Mucosa of descending colon (tissue), 3 donors: ENCODE results near the gene DSG1. TPM values are rescaled to one million over a fixed set of nuclear protein-coding genes. Genes with fewer than 3 reads are reported as not detected.
"Not testable (repeated sequence)": the region's sequence is repeated elsewhere in the genome, so short reads cannot be mapped to it uniquely, and the experiment has no call there.

Experiments used
- ATAC-seq: fragments of 200-7000 bp; cut with Tn5 transposase; one replicate; pipeline ENCODE4 v1.9.1; 2020; ENCODE audit warnings: mild to moderate bottlenecking, moderate library complexity
- DNase-seq, 3 donors: peaks; one replicate each; pipeline ENCODE4 v3.0.0-alpha.2; 2020
- H3K36me3 ChIP-seq: fragments of 200-600 bp; one replicate; pipeline ENCODE4 v1.8.0; 2021; ENCODE audit warnings: low read depth, mild to moderate bottlenecking
- H3K4me1 ChIP-seq: fragments of 200-600 bp; one replicate; pipeline ENCODE4 v1.8.0; 2021; ENCODE audit warnings: low read depth, mild to moderate bottlenecking
- H3K4me3 ChIP-seq: fragments of 200-600 bp; one replicate; pipeline ENCODE4 v1.8.0; 2021; ENCODE audit warnings: mild to moderate bottlenecking
- H3K9me3 ChIP-seq: fragments of 200-600 bp; one replicate; pipeline ENCODE4 v1.8.0; 2021; ENCODE audit warnings: mild to moderate bottlenecking
- CTCF ChIP-seq: fragments of 200-600 bp; IDR thresholded peaks from one replicate; pipeline ENCODE4 v1.8.0; 2022; ENCODE audit warnings: antibody characterized with exemption, mild to moderate bottlenecking
- intact Hi-C, 2 donors: fragments of 100-400 bp; cut with DNase I in 1 of 2; cut with micrococcal nuclease in 1 of 2; formaldehyde crosslinking; loops; one replicate each; pipeline versions ENCODE4 v1.11.0 to v1.11.1; 2022; cut with DNase I, micrococcal nuclease
- total RNA-seq, 3 donors: library from RNA; stranded (reverse); fragmentation: NEBNext Ultra II Directional in 2 of 3; extraction: Animal tissue kit (Norgen Biotek cat#: 25700) in 2 of 3; gene quantifications; one replicate each; pipeline versions ENCODE4 v1.2.1 to v1.2.4, GENCODE V29; 2021 to 2023
- donor health status: DM: no; HTN: no; CAD: no; lungs with moderate emphysema.
- donor health status: DM: no; HTN: no; CAD: no.
- donor health status: DM: no; HTN: yes; CAD: no.

The DSG1 gene
- total RNA-seq, 3 donors from 2014 or later = not detected

- ATAC-seq = no peak
- H3K36me3 ChIP-seq = no peaks in the 10 kb centered on the region
- H3K9me3 ChIP-seq = no peaks in the 10 kb centered on the region
- TF ChIP-seq CTCF = no peak
- DNase-seq = no peak
- H3K4me3 ChIP-seq = no peak overlapping the region
- H3K4me1 ChIP-seq = no peaks in the 10 kb centered on the region
- intact Hi-C loops = no loop called here
Observed at GRCh38 chr18:31309115-31309514, 8.8 kb upstream of the DSG1 start.

GRCh38 chr18:31316974-31317373 is 986 bp upstream of the DSG1 start:
- Histone ChIP-seq H3K4me1 (no peaks in the 10 kb centered on the region), H3K4me3 (no peak overlapping the region), H3K9me3 (no peaks in the 10 kb centered on the region), H3K36me3 (no peaks in the 10 kb centered on the region)
- intact Hi-C loops = no loop called here
- TF ChIP-seq CTCF = no peak
- ATAC-seq (no peak), DNase-seq (no peak)

GRCh38 chr18:31321719-31322118 is 3.8 kb downstream of the DSG1 start:
- ATAC-seq (no peak), DNase-seq (no peak)
- Histone ChIP-seq H3K4me3 (no peak overlapping the region), H3K36me3 (no peaks in the 10 kb centered on the region), H3K4me1 (no peaks in the 10 kb centered on the region), H3K9me3 (no peaks in the 10 kb centered on the region)
- intact Hi-C loops = no loop called here
- no peak for TF ChIP-seq CTCF

- no peaks in the 10 kb centered on the region for H3K9me3 ChIP-seq
- H3K4me3 ChIP-seq = no peak overlapping the region
- ATAC-seq (no peak), DNase-seq (no peak)
- no peaks in the 10 kb centered on the region for H3K4me1 ChIP-seq
- H3K36me3 ChIP-seq = no peaks in the 10 kb centered on the region
- TF ChIP-seq CTCF = no peak
- intact Hi-C loops = no loop called here
Observed at GRCh38 chr18:31325051-31325450, 7.1 kb downstream of the DSG1 start.

GRCh38 chr18:31329787-31330438 is 12.0 kb downstream of the DSG1 start:
- no peak for ATAC-seq
- no peak overlapping the region for H3K4me3 ChIP-seq
- DNase-seq = no peak
- no peak for TF ChIP-seq CTCF
- intact Hi-C loops = no loop called here
- no peaks in the 10 kb centered on the region for H3K9me3 ChIP-seq
- no peaks in the 10 kb centered on the region for H3K4me1 ChIP-seq
- H3K36me3 ChIP-seq = no peaks in the 10 kb centered on the region

- Histone ChIP-seq H3K4me1 (no peaks in the 10 kb centered on the region), H3K9me3 (no peaks in the 10 kb centered on the region), H3K36me3 (no peaks in the 10 kb centered on the region), H3K4me3 (no peak overlapping the region)
- intact Hi-C loops = no loop called here
- no peak for ATAC-seq
- TF ChIP-seq CTCF = no peak
- DNase-seq = no peak
Observed at GRCh38 chr18:31343454-31343853, 25.5 kb downstream of the DSG1 start.

GRCh38 chr18:31353336-31353735 is 35.4 kb downstream of the DSG1 start:
- DNase-seq, H3K4me1 ChIP-seq, H3K36me3 ChIP-seq, H3K4me3 ChIP-seq, H3K9me3 ChIP-seq, ATAC-seq, intact Hi-C loops: not testable (repeated sequence)
